CD14-positive monocyte (primary cell): ENCODE results near the gene PHF23. TPM values are rescaled to one million over a fixed set of nuclear protein-coding genes. Genes with fewer than 3 reads are reported as not detected.

ENCODE experiments used
- DNase-seq, 3 donors: peaks; one replicate each; pipeline ENCODE4 v3.0.0-alpha.2; 2011 to 2022
- H2AFZ ChIP-seq: 2 replicates; pipeline ENCODE4 v1.6.0; 2012; ENCODE audit warnings: mild to moderate bottlenecking, low read depth, low read length, inconsistent platforms; ENCODE audit not compliant: insufficient read depth, poor library complexity, severe bottlenecking
- H3K27ac ChIP-seq, 2 donors: 1 replicate in 1 of 2; 2 replicates in 1 of 2; pipeline ENCODE4 v1.5.1; 2012 to 2013; ENCODE audit warnings: low read length in 2 of 2, control low read depth in 1 of 2, inconsistent platforms in 1 of 2, low read depth in 1 of 2, mild to moderate bottlenecking in 1 of 2
- H3K27me3 ChIP-seq, 2 donors: one replicate each; pipeline versions ENCODE4 v1.6.0 to v1.6.1; 2011 to 2013; ENCODE audit warnings: low read length in 2 of 2; ENCODE audit not compliant: control insufficient read depth in 2 of 2, insufficient read depth in 2 of 2
- H3K36me3 ChIP-seq, 2 donors: replicated peaks in 1 of 2; 1 replicate in 1 of 2; 2 replicates in 1 of 2; pipeline versions ENCODE4 v1.5.1 to v1.6.1; 2012 to 2013; ENCODE audit warnings: low read length in 2 of 2, control low read depth in 1 of 2, inconsistent platforms in 1 of 2, mild to moderate bottlenecking in 1 of 2; ENCODE audit not compliant: insufficient read depth in 2 of 2, control insufficient read depth in 1 of 2
- H3K4me1 ChIP-seq, 2 donors: 1 replicate in 1 of 2; 2 replicates in 1 of 2; pipeline versions ENCODE4 v1.5.1 to v1.6.1; 2012 to 2013; ENCODE audit warnings: low read length in 2 of 2, control low read depth in 1 of 2, inconsistent platforms in 1 of 2, mild to moderate bottlenecking in 1 of 2, moderate library complexity in 1 of 2; ENCODE audit not compliant: insufficient read depth in 2 of 2, control insufficient read depth in 1 of 2
- H3K4me2 ChIP-seq: replicated peaks from 2 replicates; pipeline ENCODE3; 2012; ENCODE audit warnings: low read length, moderate library complexity, mild to moderate bottlenecking; ENCODE audit not compliant: poor library complexity, severe bottlenecking; ENCODE audit errors: extremely low read depth
- H3K4me3 ChIP-seq, 3 experiments: fragments of 200-600 bp in 1 of 3; sonication (generic) in 1 of 3; replicated peaks in 1 of 3; 1 replicate in 2 of 3; 2 replicates in 1 of 3; pipeline ENCODE4 v1.5.1; 2011 to 2013; ENCODE audit warnings: low read length in 3 of 3, mild to moderate bottlenecking in 3 of 3, control low read depth in 2 of 3, low read depth in 2 of 3, inconsistent platforms in 1 of 3, moderate library complexity in 1 of 3
- H3K79me2 ChIP-seq: 2 replicates; pipeline ENCODE4 v1.6.0; 2012; ENCODE audit warnings: mild to moderate bottlenecking, control low read depth, inconsistent platforms, low read length, moderate library complexity; ENCODE audit not compliant: insufficient read depth
- H3K9ac ChIP-seq: 2 replicates; pipeline ENCODE4 v1.6.0; 2017; ENCODE audit warnings: low read length, mild to moderate bottlenecking; ENCODE audit not compliant: insufficient read depth, poor library complexity, severe bottlenecking
- H3K9me3 ChIP-seq, 2 donors: replicated peaks in 1 of 2; 1 replicate in 1 of 2; 2 replicates in 1 of 2; pipeline versions ENCODE4 v1.5.1 to v1.6.1; 2012 to 2013; ENCODE audit warnings: low read length in 2 of 2, control low read depth in 1 of 2; ENCODE audit not compliant: control insufficient read depth in 1 of 2, insufficient read depth in 1 of 2
- H4K20me1 ChIP-seq: 2 replicates; pipeline ENCODE4 v1.6.0; 2012; ENCODE audit warnings: mild to moderate bottlenecking, low read length, control low read depth, moderate library complexity; ENCODE audit not compliant: insufficient read depth
- H3K27ac Mint-ChIP-seq, 7 donors: one replicate each; pipeline ENCODE4 v1.8.0; 2020; ENCODE audit warnings: mild to moderate bottlenecking in 7 of 7, mixed read lengths in 7 of 7, moderate library complexity in 6 of 7, inconsistent platforms in 2 of 7
- H3K27me3 Mint-ChIP-seq, 3 donors: one replicate each; pipeline ENCODE4 v1.8.0; 2021 to 2022; ENCODE audit warnings: low read depth in 3 of 3, mild to moderate bottlenecking in 3 of 3, mixed read lengths in 3 of 3, moderate library complexity in 3 of 3, inconsistent platforms in 1 of 3
- H3K36me3 Mint-ChIP-seq, 2 donors: one replicate each; pipeline ENCODE4 v1.8.0; 2020; ENCODE audit warnings: mixed read lengths in 2 of 2, inconsistent platforms in 1 of 2, mild to moderate bottlenecking in 1 of 2
- H3K4me1 Mint-ChIP-seq: one replicate; pipeline ENCODE4 v1.8.0; 2020; ENCODE audit warnings: mild to moderate bottlenecking, mixed read lengths
- H3K4me3 Mint-ChIP-seq, 2 donors: one replicate each; pipeline ENCODE4 v1.8.0; 2020; ENCODE audit warnings: mild to moderate bottlenecking in 2 of 2, mixed read lengths in 2 of 2, moderate library complexity in 1 of 2
- H3K9me3 Mint-ChIP-seq, 7 donors: one replicate each; pipeline ENCODE4 v1.8.0; 2020 to 2022; ENCODE audit warnings: mixed read lengths in 7 of 7, mild to moderate bottlenecking in 6 of 7, moderate library complexity in 6 of 7, inconsistent platforms in 2 of 7
- WGBS: methylation state at CpG from one replicate; pipeline ENCODE4 v1.1.5; 2013; ENCODE audit warnings: missing lambda C conversion rate; ENCODE audit not compliant: insufficient coverage; 5-methylcytosine and 5-hydroxymethylcytosine counted together
- intact Hi-C, 2 donors: fragments of 100-400 bp; cut with micrococcal nuclease; formaldehyde crosslinking; loops; one replicate each; pipeline versions ENCODE4 v1.15.0 to v1.15.1; 2023
- polyA minus RNA-seq: library from RNA; depleted of rRNA, polyadenylated mRNA; stranded (reverse); fragments of >200 nt; gene quantifications from 2 replicates; pipeline ENCODE4 v1.2.3, GENCODE V29; 2012
- polyA plus RNA-seq, 3 donors: library from polyadenylated mRNA; depleted of rRNA in 1 of 3; unstranded in 2 of 3; stranded (reverse) in 1 of 3; fragments of 300-500 nt in 2 of 3; fragments of >200 nt in 1 of 3; fragmentation: Illumina TruSeq in 2 of 3; gene quantifications; 1 replicate in 2 of 3; 2 replicates in 1 of 3; pipeline ENCODE4 v1.2.3, GENCODE V29; 2012 to 2021
- total RNA-seq, 12 experiments: library from RNA in 1 of 12; stranded (reverse) in 1 of 12; fragments of 120-200 nt in 1 of 12; gene quantifications; one replicate each; pipeline ENCODE4 v1.2.4 and lab custom pipeline; 2013 to 2026; ENCODE audit warnings: mixed read lengths in 6 of 12, inconsistent platforms in 1 of 12
- TF ChIP-seq, protein P1 (sequence below): fragments of 200-600 bp; IDR thresholded peaks from one replicate; pipeline ENCODE4 v1.8.0; 2022; ENCODE audit warnings: antibody characterized with exemption, mild to moderate bottlenecking

Gene PHF23
- 48.4 TPM for total RNA-seq (2013)
- 10 to 100 TPM; 12.0 to 18.0 (median 12.9) TPM for polyA plus RNA-seq
- polyA minus RNA-seq = 23.8 and 37.1 TPM in 2 replicates
- 5.9 to 71.2 (median 11.1) reads per million in 11 experiments for total RNA-seq (lab: John Stamatoyannopoulos, UW)

GRCh38 chr17:7239091-7240027 lies at the start of gene PHF23:
Gene PHF23 (minus strand): TSS chr17:7239457. CDS start chr17:7239279, 178 bp downstream.
- Histone ChIP-seq H3K27ac (peak within 1 kb of the TSS; percentile 64 to 100), H4K20me1 (peaks cover 42% of the 10 kb centered on the region), H3K4me1 (peaks cover 54 to 64% of the 10 kb centered on the region in 2 donors), H3K27me3 (no peaks in the 10 kb centered on the region), H3K9ac (peak within 1 kb of the TSS; percentile 100), H3K4me2 (peak within 1 kb of the TSS; percentile 100), H3K4me3 (peak within 1 kb of the TSS; percentile 95 to 100 (median 98)), H2AFZ (peak within 1 kb of the TSS; percentile 40), H3K9me3 (no peaks in the 10 kb centered on the region), H3K36me3 (peaks cover 28 to 31% of the 10 kb centered on the region in 2 donors), H3K79me2 (peaks cover 63% of the 10 kb centered on the region)
- Mint-ChIP-seq H3K36me3 (peaks cover 37 to 56% of the 10 kb centered on the region in 2 donors), H3K9me3 (peaks cover 0 to 4% (median 0%) of the 10 kb centered on the region in 7 donors), H3K4me3 (peak within 1 kb of the TSS; percentile 98 to 99), H3K27ac (peak within 1 kb of the TSS; percentile 99 to 100 (median 100)), H3K4me1 (peaks cover 57% of the 10 kb centered on the region), H3K27me3 (peaks cover 0 to 5% (median 0%) of the 10 kb centered on the region in 3 donors)
- under 1% methylated on average over 49 of the region's 72 CpGs for WGBS
- intact Hi-C loops = loop anchor here (5.0 to 10.0 kb wide), 2 partner anchors 68 to 245 kb away; partner anchors contain the start of genes EIF5A (in 2 of the 2), POLR2A (in 1 of the 2) and SLC35G6 (in 1 of the 2)
- TF ChIP-seq, protein P1, sequence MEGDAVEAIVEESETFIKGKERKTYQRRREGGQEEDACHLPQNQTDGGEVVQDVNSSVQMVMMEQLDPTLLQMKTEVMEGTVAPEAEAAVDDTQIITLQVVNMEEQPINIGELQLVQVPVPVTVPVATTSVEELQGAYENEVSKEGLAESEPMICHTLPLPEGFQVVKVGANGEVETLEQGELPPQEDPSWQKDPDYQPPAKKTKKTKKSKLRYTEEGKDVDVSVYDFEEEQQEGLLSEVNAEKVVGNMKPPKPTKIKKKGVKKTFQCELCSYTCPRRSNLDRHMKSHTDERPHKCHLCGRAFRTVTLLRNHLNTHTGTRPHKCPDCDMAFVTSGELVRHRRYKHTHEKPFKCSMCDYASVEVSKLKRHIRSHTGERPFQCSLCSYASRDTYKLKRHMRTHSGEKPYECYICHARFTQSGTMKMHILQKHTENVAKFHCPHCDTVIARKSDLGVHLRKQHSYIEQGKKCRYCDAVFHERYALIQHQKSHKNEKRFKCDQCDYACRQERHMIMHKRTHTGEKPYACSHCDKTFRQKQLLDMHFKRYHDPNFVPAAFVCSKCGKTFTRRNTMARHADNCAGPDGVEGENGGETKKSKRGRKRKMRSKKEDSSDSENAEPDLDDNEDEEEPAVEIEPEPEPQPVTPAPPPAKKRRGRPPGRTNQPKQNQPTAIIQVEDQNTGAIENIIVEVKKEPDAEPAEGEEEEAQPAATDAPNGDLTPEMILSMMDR = no peak
- DNase-seq = peak; percentile 98 to 99 (median 99)

DNA sequence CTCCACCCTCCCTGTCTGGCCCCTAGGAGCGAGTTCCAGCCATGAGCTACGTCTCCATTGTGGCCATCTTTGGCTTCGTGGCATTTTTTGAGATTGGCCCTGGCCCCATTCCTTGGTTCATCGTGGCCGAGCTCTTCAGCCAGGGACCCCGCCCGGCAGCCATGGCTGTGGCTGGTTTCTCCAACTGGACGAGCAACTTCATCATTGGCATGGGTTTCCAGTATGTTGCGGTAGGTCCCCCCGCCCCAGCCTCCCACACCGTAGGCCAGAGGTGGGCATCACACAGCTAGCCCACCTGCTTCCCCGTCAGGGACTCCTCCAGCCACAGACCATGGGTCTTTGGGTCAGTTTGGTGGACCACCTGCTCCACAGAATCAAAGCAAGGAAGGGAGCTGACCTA lies 46.4 kb upstream of the PHF23 start:
- Histone ChIP-seq H3K79me2 (no peaks in the 10 kb centered on the region), H2AFZ (no peak overlapping the region), H3K27ac (no peak overlapping the region), H3K36me3 (no peaks in the 10 kb centered on the region), H3K4me3 (no peak overlapping the region), H4K20me1 (no peaks in the 10 kb centered on the region), H3K4me2 (no peak overlapping the region), H3K9ac (no peak overlapping the region), H3K27me3 (peaks cover 13 to 52% of the 10 kb centered on the region in 2 donors), H3K4me1 (peaks cover 21 to 25% of the 10 kb centered on the region in 2 donors), H3K9me3 (no peaks in the 10 kb centered on the region)
- no peak overlapping the region for H3K27ac Mint-ChIP-seq
- peaks cover 64 to 83% (median 68%) of the 10 kb centered on the region in 3 donors for H3K27me3 Mint-ChIP-seq
- peaks cover 0 to 15% (median 2%) of the 10 kb centered on the region in 7 donors for H3K9me3 Mint-ChIP-seq
- WGBS = over 99% methylated on average over 10 of the region's 12 CpGs
- peaks cover 0 to 5% of the 10 kb centered on the region in 2 donors for H3K36me3 Mint-ChIP-seq
- peaks cover 26% of the 10 kb centered on the region for H3K4me1 Mint-ChIP-seq
- intact Hi-C loops = no loop called here
- peak overlapping the region in 1 of 2 donors; percentile 5 for H3K4me3 Mint-ChIP-seq
- TF ChIP-seq, protein P1 = no peak
- DNase-seq = no peak
